H9 (cell line): Measurements from ENCODE around the gene TRAPPC2B. TPM values are rescaled to one million over a fixed set of nuclear protein-coding genes. Genes with fewer than 3 reads are reported as not detected.

ENCODE experiments used
- DNase-seq: peaks from one replicate; pipeline ENCODE4 v3.0.0-alpha.2; 2017
- H2AFZ ChIP-seq: one replicate; pipeline ENCODE4 v1.6.1; 2013; ENCODE audit warnings: mild to moderate bottlenecking, low read length, control low read depth, moderate library complexity
- H2AK5ac ChIP-seq: 2 replicates; pipeline ENCODE4 v1.6.1; 2013; ENCODE audit warnings: low read length, control low read depth, mixed read lengths; ENCODE audit not compliant: insufficient read length
- H2BK120ac ChIP-seq: one replicate; pipeline ENCODE4 v1.6.1; 2013; ENCODE audit warnings: low read depth, mild to moderate bottlenecking, low read length, control low read depth, inconsistent platforms; ENCODE audit not compliant: poor library complexity, severe bottlenecking
- H2BK12ac ChIP-seq: 2 replicates; pipeline ENCODE4 v1.6.1; 2013; ENCODE audit warnings: low read length, control low read depth, mixed read lengths, low read depth; ENCODE audit not compliant: insufficient read length
- H2BK15ac ChIP-seq: 2 replicates; pipeline ENCODE4 v1.6.1; 2013; ENCODE audit warnings: low read depth, low read length, control low read depth
- H2BK20ac ChIP-seq: one replicate; pipeline ENCODE4 v1.6.1; 2013; ENCODE audit warnings: low read depth, mild to moderate bottlenecking, low read length, control low read depth, inconsistent platforms; ENCODE audit not compliant: poor library complexity, severe bottlenecking
- H2BK5ac ChIP-seq: 2 replicates; pipeline ENCODE4 v1.6.1; 2013; ENCODE audit warnings: low read length, control low read depth, mixed read lengths; ENCODE audit not compliant: insufficient read length
- H3K14ac ChIP-seq: 2 replicates; pipeline ENCODE4 v1.6.1; 2013; ENCODE audit warnings: low read length, control low read depth; ENCODE audit not compliant: insufficient read depth
- H3K18ac ChIP-seq: 2 replicates; pipeline ENCODE4 v1.6.1; 2013; ENCODE audit warnings: low read depth, mild to moderate bottlenecking, mixed read lengths, low read length, control low read depth; ENCODE audit not compliant: insufficient read length
- H3K23ac ChIP-seq: 2 replicates; pipeline ENCODE4 v1.6.1; 2013; ENCODE audit warnings: low read length, control low read depth, mixed read lengths, low read depth; ENCODE audit not compliant: insufficient read length
- H3K23me2 ChIP-seq: 2 replicates; pipeline ENCODE4 v1.6.1; 2013; ENCODE audit warnings: low read depth, mild to moderate bottlenecking, mixed read lengths, low read length, control low read depth; ENCODE audit not compliant: insufficient read length, poor library complexity, severe bottlenecking
- H3K27ac ChIP-seq: 2 replicates; pipeline ENCODE4 v1.5.1; 2013; ENCODE audit warnings: low read length, control low read depth, mixed read lengths, low read depth; ENCODE audit not compliant: insufficient read length
- H3K27me3 ChIP-seq: 2 replicates; pipeline ENCODE4 v1.6.1; 2013; ENCODE audit warnings: low read length, control low read depth, inconsistent platforms; ENCODE audit not compliant: insufficient read depth
- H3K4ac ChIP-seq: 2 replicates; pipeline ENCODE4 v1.6.1; 2013; ENCODE audit warnings: low read depth, mild to moderate bottlenecking, control low read depth, inconsistent platforms, low read length, moderate library complexity
- H3K4me1 ChIP-seq: 2 replicates; pipeline ENCODE4 v1.6.1; 2013; ENCODE audit warnings: low read length, control low read depth, inconsistent platforms; ENCODE audit not compliant: insufficient read depth
- H3K4me2 ChIP-seq: 2 replicates; pipeline ENCODE4 v1.6.1; 2013; ENCODE audit warnings: low read length, control low read depth, mixed read lengths; ENCODE audit not compliant: insufficient read length, insufficient read depth
- H3K56ac ChIP-seq: 2 replicates; pipeline ENCODE4 v1.6.1; 2013; ENCODE audit warnings: low read depth, mild to moderate bottlenecking, mixed read lengths, low read length, control low read depth; ENCODE audit not compliant: insufficient read length
- H3K79me1 ChIP-seq: 2 replicates; pipeline ENCODE4 v1.6.1; 2013; ENCODE audit warnings: low read depth, mild to moderate bottlenecking, moderate library complexity, low read length, control low read depth, inconsistent platforms; ENCODE audit not compliant: insufficient read depth, poor library complexity, severe bottlenecking
- H3K79me2 ChIP-seq: 2 replicates; pipeline ENCODE4 v1.6.1; 2013; ENCODE audit warnings: low read length, control low read depth, inconsistent platforms; ENCODE audit not compliant: insufficient read depth
- H3K9ac ChIP-seq: 2 replicates; pipeline ENCODE4 v1.6.1; 2013; ENCODE audit warnings: low read length, control low read depth, mixed read lengths; ENCODE audit not compliant: insufficient read length; ENCODE audit errors: extremely low read depth
- H3K9me3 ChIP-seq: one replicate; pipeline ENCODE4 v1.6.1; 2013; ENCODE audit warnings: low read depth, low read length, inconsistent platforms; ENCODE audit not compliant: control insufficient read depth
- H3T11ph ChIP-seq: one replicate; pipeline ENCODE4 v1.6.1; 2013; ENCODE audit warnings: mild to moderate bottlenecking, low read length, control low read depth, inconsistent platforms
- H4K20me1 ChIP-seq: one replicate; pipeline ENCODE4 v1.6.1; 2013; ENCODE audit not compliant: control insufficient read depth, insufficient read length, insufficient read depth
- H4K5ac ChIP-seq: 2 replicates; pipeline ENCODE4 v1.6.1; 2013; ENCODE audit warnings: low read depth, mild to moderate bottlenecking, mixed read lengths, low read length, control low read depth; ENCODE audit not compliant: insufficient read length
- H4K8ac ChIP-seq: replicated peaks from 2 replicates; pipeline ENCODE4 v1.6.1; 2013; ENCODE audit warnings: low read length, control low read depth, mixed read lengths, low read depth; ENCODE audit not compliant: insufficient read length
- H4K91ac ChIP-seq: 2 replicates; pipeline ENCODE4 v1.6.1; 2013; ENCODE audit warnings: low read depth, mild to moderate bottlenecking, moderate library complexity, mixed read lengths, low read length, control low read depth; ENCODE audit not compliant: insufficient read length
- H3K27ac Mint-ChIP-seq, 3 experiments: 2 replicates in 2 of 3; 3 replicates in 1 of 3; pipeline ENCODE4 v1.8.0; 2020 to 2021; ENCODE audit warnings: mixed read lengths in 3 of 3, mild to moderate bottlenecking in 1 of 3, moderate library complexity in 1 of 3
- H3K27me3 Mint-ChIP-seq: 2 replicates; pipeline ENCODE4 v1.8.0; 2021; ENCODE audit warnings: low read depth, mild to moderate bottlenecking, moderate library complexity, mixed read lengths
- H3K36me3 Mint-ChIP-seq, 3 experiments: 2 replicates in 2 of 3; 3 replicates in 1 of 3; pipeline ENCODE4 v1.8.0; 2020 to 2021; ENCODE audit warnings: low read depth in 3 of 3, mixed read lengths in 3 of 3; ENCODE audit not compliant: insufficient read depth in 1 of 3
- H3K4me1 Mint-ChIP-seq, 2 experiments: 2 replicates each; pipeline ENCODE4 v1.8.0; 2020; ENCODE audit warnings: mixed read lengths in 2 of 2
- H3K4me3 Mint-ChIP-seq, 2 experiments: 2 replicates in 1 of 2; 3 replicates in 1 of 2; pipeline ENCODE4 v1.8.0; 2020 to 2021; ENCODE audit warnings: mild to moderate bottlenecking in 2 of 2, mixed read lengths in 2 of 2, moderate library complexity in 1 of 2
- H3K9me3 Mint-ChIP-seq, 2 experiments: 2 replicates in 1 of 2; 3 replicates in 1 of 2; pipeline ENCODE4 v1.8.0; 2020; ENCODE audit warnings: mild to moderate bottlenecking in 2 of 2, mixed read lengths in 2 of 2, moderate library complexity in 1 of 2
- CTCF ChIP-seq: fragments of 200-600 bp; sonication (generic); conservative IDR thresholded peaks from 3 replicates; pipeline ENCODE4 v1.8.0; 2021; ENCODE audit warnings: antibody characterized with exemption, mild to moderate bottlenecking
- total RNA-seq: library from RNA; stranded (reverse); gene quantifications from 2 replicates; pipeline ENCODE4 v1.2.1, GENCODE V29; 2021

The TRAPPC2B gene
- total RNA-seq, 1 experiment from 2014 or later, result 12.4 TPM

GRCh38 chr19:57359300-57359699 is 4.1 kb upstream of the TRAPPC2B start:
- no peak overlapping the region for H3T11ph ChIP-seq
- Mint-ChIP-seq H3K36me3 (peaks cover 25 to 48% (median 38%) of the 10 kb centered on the region in 3 experiments; a peak in 6 of 7 replicates), H3K4me1 (peaks cover 9 to 11% of the 10 kb centered on the region in 2 experiments), H3K4me3 (no peak overlapping the region), H3K27ac (no peak overlapping the region), H3K27me3 (no peaks in the 10 kb centered on the region), H3K9me3 (no peaks in the 10 kb centered on the region)
- H2BK5ac ChIP-seq, result no peak overlapping the region
- no peaks in the 10 kb centered on the region for H4K20me1 ChIP-seq
- H4K8ac ChIP-seq, result no peak overlapping the region
- H3K9ac ChIP-seq, result no peak overlapping the region
- H2AK5ac ChIP-seq, result no peak overlapping the region
- no peak overlapping the region for H3K23ac ChIP-seq
- no peak overlapping the region for H3K4ac ChIP-seq
- no peak overlapping the region for H3K18ac ChIP-seq
- H3K27me3 ChIP-seq, result no peaks in the 10 kb centered on the region
- no peak for TF ChIP-seq CTCF
- peaks cover 5% of the 10 kb centered on the region for H3K23me2 ChIP-seq
- no peak overlapping the region for H4K5ac ChIP-seq
- no peak overlapping the region for H2BK120ac ChIP-seq
- no peak overlapping the region for H2BK12ac ChIP-seq
- H3K9me3 ChIP-seq, result no peaks in the 10 kb centered on the region
- H4K91ac ChIP-seq, result no peak overlapping the region
- H2BK20ac ChIP-seq, result no peak overlapping the region
- H3K27ac ChIP-seq, result no peak overlapping the region
- peaks cover 4% of the 10 kb centered on the region; the same call in 1 of the 2 replicates for H3K79me2 ChIP-seq
- H3K4me1 ChIP-seq, result no peaks in the 10 kb centered on the region
- no peak for DNase-seq
- no peak overlapping the region for H3K4me2 ChIP-seq
- H3K14ac ChIP-seq, result no peak overlapping the region
- no peak overlapping the region for H2BK15ac ChIP-seq
- no peak overlapping the region for H2AFZ ChIP-seq
- H3K79me1 ChIP-seq, result no peaks in the 10 kb centered on the region
- no peak overlapping the region for H3K56ac ChIP-seq
